Parathyroid adenoma (tissue), 2 donors: Measurements from ENCODE around the gene VMP1.

Source experiments
- H2AFZ ChIP-seq: fragments of 300-600 bp; sonication (generic); one replicate; pipeline ENCODE4 v1.7.0; 2017; ENCODE audit warnings: antibody characterized with exemption, mild to moderate bottlenecking
- H3K27ac ChIP-seq: fragments of 300-600 bp; sonication (generic); one replicate; pipeline ENCODE4 v1.7.0; 2017
- H3K27me3 ChIP-seq: fragments of 300-600 bp; sonication (generic); one replicate; pipeline ENCODE4 v1.7.0; 2017; ENCODE audit warnings: low read length; ENCODE audit not compliant: control insufficient read depth, insufficient read depth
- H3K36me3 ChIP-seq: fragments of 300-600 bp; sonication (generic); one replicate; pipeline ENCODE4 v1.7.0; 2017; ENCODE audit warnings: low read length; ENCODE audit not compliant: control insufficient read depth, insufficient read depth
- H3K4me1 ChIP-seq: fragments of 300-600 bp; sonication (generic); one replicate; pipeline ENCODE4 v1.7.0; 2017; ENCODE audit warnings: control low read depth
- H3K4me2 ChIP-seq: fragments of 300-600 bp; sonication (generic); one replicate; pipeline ENCODE4 v1.7.0; 2017; ENCODE audit warnings: low read length
- H3K4me3 ChIP-seq: fragments of 300-600 bp; sonication (generic); one replicate; pipeline ENCODE4 v1.7.0; 2017; ENCODE audit warnings: low read depth, low read length
- H3K79me2 ChIP-seq: fragments of 300-600 bp; sonication (generic); one replicate; pipeline ENCODE4 v1.7.0; 2017; ENCODE audit warnings: control low read depth
- H3K9ac ChIP-seq: fragments of 300-600 bp; sonication (generic); one replicate; pipeline ENCODE4 v1.7.0; 2017; ENCODE audit warnings: mild to moderate bottlenecking
- H3K9me3 ChIP-seq: fragments of 300-600 bp; sonication (generic); one replicate; pipeline ENCODE4 v1.7.0; 2017; ENCODE audit warnings: low read length; ENCODE audit not compliant: control insufficient read depth
- CTCF ChIP-seq: fragments of 300-600 bp; sonication (generic); IDR thresholded peaks from one replicate; pipeline ENCODE4 v1.7.0; 2017; ENCODE audit warnings: antibody characterized with exemption, mild to moderate bottlenecking
- donor health status: primary hyperparathyroidism.

VMP1 gene

GRCh38 chr17:59671386-59671785, 36.1 kb upstream of the VMP1 start:
- Histone ChIP-seq H3K4me2 (no peak overlapping the region), H3K36me3 (no peaks in the 10 kb centered on the region), H3K4me3 (no peak overlapping the region), H3K27ac (no peak overlapping the region), H2AFZ (no peak overlapping the region), H3K9me3 (no peaks in the 10 kb centered on the region), H3K79me2 (peaks cover 20% of the 10 kb centered on the region), H3K9ac (no peak overlapping the region), H3K4me1 (no peaks in the 10 kb centered on the region), H3K27me3 (no peaks in the 10 kb centered on the region)
- TF ChIP-seq CTCF: no peak

- Histone ChIP-seq H3K4me1 (no peaks in the 10 kb centered on the region), H3K36me3 (no peaks in the 10 kb centered on the region), H3K9me3 (no peaks in the 10 kb centered on the region), H3K4me3 (no peak overlapping the region), H3K27me3 (no peaks in the 10 kb centered on the region), H3K9ac (no peak overlapping the region), H3K27ac (no peak overlapping the region), H3K4me2 (no peak overlapping the region), H2AFZ (no peak overlapping the region), H3K79me2 (peaks cover 13% of the 10 kb centered on the region)
- no peak for TF ChIP-seq CTCF
These were observed 32.2 kb upstream of the VMP1 start for GRCh38 chr17:59675231-59675630.

GRCh38 chr17:59676716-59677115, 30.7 kb upstream of the VMP1 start:
- Histone ChIP-seq H3K27me3 (no peaks in the 10 kb centered on the region), H3K36me3 (no peaks in the 10 kb centered on the region)
- TF ChIP-seq CTCF: no peak

GRCh38 chr17:59678918-59679317, 28.5 kb upstream of the VMP1 start:
- H3K9me3 ChIP-seq: no peaks in the 10 kb centered on the region
- no peaks in the 10 kb centered on the region for H3K36me3 ChIP-seq
- H3K79me2 ChIP-seq: no peaks in the 10 kb centered on the region
- H2AFZ ChIP-seq: no peak overlapping the region
- TF ChIP-seq CTCF: no peak
- H3K4me3 ChIP-seq: no peak overlapping the region
- H3K9ac ChIP-seq: no peak overlapping the region
- no peak overlapping the region for H3K4me2 ChIP-seq
- H3K4me1 ChIP-seq: no peaks in the 10 kb centered on the region
- H3K27ac ChIP-seq: no peak overlapping the region
- H3K27me3 ChIP-seq: no peaks in the 10 kb centered on the region

More at GRCh38 chr17:59676716-59677115, 30.7 kb upstream of the VMP1 start:
- Histone ChIP-seq H3K9me3 (no peaks in the 10 kb centered on the region), H3K9ac (no peak overlapping the region), H3K4me3 (no peak overlapping the region), H3K4me2 (no peak overlapping the region), H3K4me1 (no peaks in the 10 kb centered on the region), H2AFZ (no peak overlapping the region), H3K27ac (no peak overlapping the region), H3K79me2 (peaks cover 4% of the 10 kb centered on the region)

- Histone ChIP-seq H2AFZ (no peak overlapping the region), H3K36me3 (no peaks in the 10 kb centered on the region), H3K9ac (no peak overlapping the region), H3K27ac (no peak overlapping the region), H3K27me3 (no peaks in the 10 kb centered on the region), H3K4me3 (no peak overlapping the region), H3K4me2 (no peak overlapping the region), H3K79me2 (no peaks in the 10 kb centered on the region), H3K9me3 (no peaks in the 10 kb centered on the region), H3K4me1 (no peaks in the 10 kb centered on the region)
- no peak for TF ChIP-seq CTCF
These were observed 27.1 kb upstream of the VMP1 start for GRCh38 chr17:59680314-59680713.
